ENCODE data around the gene GPR15. TPM values are rescaled to one million over a fixed set of nuclear protein-coding genes. Genes with fewer than 3 reads are reported as not detected.
"Not testable (repeated sequence)": the region's sequence is repeated elsewhere in the genome, so short reads cannot be mapped to it uniquely, and the experiment has no call there.

GPR15 gene
- total RNA-seq, 1 experiment from 2014 or later: not detected

- no peak for DNase-seq (ENCODE audit: low spot score)
- in situ Hi-C loops (cut with HindIII; ENCODE audit: low sequenced_read_pairs): no loop called here
Observed at GRCh38 chr3:98554580-98554979, 22.8 kb downstream of the GPR15 start.

DNA sequence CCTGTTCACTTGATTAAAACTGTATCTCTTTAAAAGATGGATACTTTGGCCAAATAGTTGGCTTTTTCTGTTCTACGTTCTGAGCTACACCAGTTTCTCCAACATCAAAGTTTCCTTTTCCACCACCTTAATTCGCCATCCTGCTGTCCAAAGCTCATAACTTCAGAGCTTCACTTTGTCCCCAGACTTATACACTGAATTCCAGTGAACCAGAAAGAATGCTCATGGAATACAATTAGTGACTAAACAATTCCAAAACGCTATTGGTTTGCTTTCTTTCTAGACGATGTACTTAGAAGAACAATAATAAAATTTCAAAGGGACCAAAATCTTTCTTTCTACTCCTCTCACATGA lies 23.2 kb downstream of the GPR15 start:
- no peak for DNase-seq (ENCODE audit: low spot score)
- in situ Hi-C loops (cut with HindIII; ENCODE audit: low sequenced_read_pairs): no loop called here

DNA sequence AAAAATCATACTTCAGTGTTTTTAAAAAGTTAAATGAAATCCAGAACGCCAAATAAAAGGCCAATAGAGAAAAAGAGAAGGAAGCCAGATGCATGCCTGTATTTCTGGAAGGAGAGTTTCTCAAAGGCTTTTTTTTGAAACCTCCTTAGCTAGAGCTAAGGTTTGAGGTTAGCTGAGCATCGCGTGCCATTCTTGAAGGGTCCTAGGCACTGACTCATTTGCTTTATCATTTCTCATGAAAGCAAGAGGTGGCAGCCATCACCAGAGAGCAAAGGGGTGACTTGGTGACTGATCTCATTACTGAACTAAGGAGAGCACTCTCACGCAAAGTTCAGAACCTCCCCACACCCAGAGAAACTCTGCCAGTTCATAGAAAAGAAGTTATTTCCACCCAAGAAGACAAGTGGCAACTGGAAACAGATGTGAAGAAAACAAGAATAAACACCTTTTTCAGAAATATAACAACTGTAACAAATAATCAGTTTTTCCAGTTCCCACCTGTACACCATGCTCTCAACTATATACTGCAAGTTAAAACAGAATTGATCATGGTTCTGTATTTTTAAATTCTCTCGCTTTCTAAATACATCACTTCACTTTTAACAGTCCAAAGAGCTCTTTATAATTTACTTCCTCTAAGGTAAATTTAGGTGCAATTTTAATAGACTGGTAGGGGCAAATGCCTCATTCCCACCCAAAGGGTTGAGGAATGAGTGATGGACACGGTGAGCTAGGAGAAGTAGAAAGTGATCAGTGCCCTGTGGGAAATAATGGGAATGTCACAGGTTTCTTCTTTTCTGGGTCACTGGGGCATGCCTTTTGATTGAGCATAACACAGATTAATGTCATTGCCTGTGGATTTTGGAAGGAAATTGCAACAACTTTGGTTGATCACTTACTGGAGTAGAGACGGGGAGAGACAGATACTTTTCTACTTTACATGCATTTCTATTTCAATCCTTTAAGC lies 24.7 kb downstream of the GPR15 start:
- no peak for DNase-seq (ENCODE audit: low spot score)
- in situ Hi-C loops (cut with HindIII; ENCODE audit: low sequenced_read_pairs): no loop called here

DNA sequence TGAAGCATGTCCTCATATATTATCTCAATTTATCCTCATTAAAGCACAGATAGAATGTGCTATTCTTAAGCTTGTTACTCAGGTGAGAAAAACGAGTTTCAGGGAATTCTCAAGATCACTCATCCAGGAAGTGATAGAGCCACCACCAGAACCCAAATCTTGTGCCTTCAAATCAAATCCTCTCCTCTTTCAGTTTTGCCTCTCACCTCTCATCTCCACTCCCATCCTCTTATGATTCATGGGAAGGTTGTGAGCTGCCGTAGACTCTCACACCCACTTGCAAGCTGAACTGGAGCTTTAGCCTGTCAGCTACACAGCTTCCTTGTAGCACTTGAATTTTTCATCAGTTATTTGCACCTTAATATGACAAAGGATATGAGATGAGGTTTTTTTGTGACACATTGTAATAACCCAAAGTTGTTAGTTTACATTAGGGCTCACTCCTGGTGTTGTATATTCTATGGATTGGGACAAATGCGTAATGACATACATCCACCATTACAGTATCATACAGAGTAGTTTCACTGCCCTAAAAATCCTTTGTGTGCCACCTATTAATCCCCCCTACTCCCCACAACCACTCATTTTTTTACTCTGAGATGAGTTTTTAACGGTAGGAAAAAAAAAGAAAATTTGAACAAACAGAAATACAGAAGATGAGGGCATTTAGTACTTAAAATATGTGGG lies 25.7 kb downstream of the GPR15 start:
- no peak for DNase-seq (ENCODE audit: low spot score)
- in situ Hi-C loops (cut with HindIII; ENCODE audit: low sequenced_read_pairs): no loop called here

- no peak for DNase-seq (ENCODE audit: low spot score)
- in situ Hi-C loops (cut with HindIII; ENCODE audit: low sequenced_read_pairs): no loop called here
Observed at GRCh38 chr3:98558100-98558827, 26.5 kb downstream of the GPR15 start.

- DNase-seq (ENCODE audit: low spot score); in situ Hi-C loops (cut with HindIII; ENCODE audit: low sequenced_read_pairs): not testable (repeated sequence)
Observed at GRCh38 chr3:98559769-98560168, 28.0 kb downstream of the GPR15 start.

GRCh38 chr3:98560911-98561310 lies 29.1 kb downstream of the GPR15 start:
- in situ Hi-C loops (cut with HindIII; ENCODE audit: low sequenced_read_pairs): no loop called here

GRCh38 chr3:98561727-98562521 lies 30.1 kb downstream of the GPR15 start:
- no peak for DNase-seq (ENCODE audit: low spot score)
- in situ Hi-C loops (cut with HindIII; ENCODE audit: low sequenced_read_pairs): no loop called here

More at GRCh38 chr3:98560911-98561310, 29.1 kb downstream of the GPR15 start:
- DNase-seq (ENCODE audit: low spot score): no peak

- in situ Hi-C loops (cut with HindIII; ENCODE audit: low sequenced_read_pairs): no loop called here
- DNase-seq (ENCODE audit: low spot score): no peak
Observed at GRCh38 chr3:98563661-98564281, 32.0 kb downstream of the GPR15 start.

- in situ Hi-C loops (cut with HindIII; ENCODE audit: low sequenced_read_pairs): no loop called here
Observed at GRCh38 chr3:98564282-98565005, 32.7 kb downstream of the GPR15 start.

DNA sequence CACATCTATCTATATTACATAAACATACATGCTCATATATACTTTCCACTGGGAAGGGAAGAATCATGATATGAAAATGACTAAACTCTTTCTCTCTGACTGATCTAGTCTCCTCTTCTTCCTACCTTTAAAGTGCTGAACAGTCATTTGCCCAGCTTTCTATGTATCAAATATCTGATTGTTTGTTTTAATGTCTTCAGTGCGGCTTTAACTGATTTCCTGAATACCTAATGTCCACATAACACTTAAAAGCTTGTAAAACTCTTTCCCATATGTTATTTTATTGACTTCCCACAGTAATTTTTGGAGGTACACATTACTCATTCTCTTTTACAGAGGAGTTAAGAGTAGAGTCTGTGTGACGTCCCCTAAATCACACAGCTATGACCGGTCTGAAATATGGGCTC lies 33.5 kb downstream of the GPR15 start:
- no peak for DNase-seq (ENCODE audit: low spot score)
- in situ Hi-C loops (cut with HindIII; ENCODE audit: low sequenced_read_pairs): no loop called here

More at GRCh38 chr3:98564282-98565005, 32.7 kb downstream of the GPR15 start:
- DNase-seq (ENCODE audit: low spot score): no peak

GRCh38 chr3:98565843-98566242 lies 34.1 kb downstream of the GPR15 start:
- in situ Hi-C loops (cut with HindIII; ENCODE audit: low sequenced_read_pairs): no loop called here
- no peak for DNase-seq (ENCODE audit: low spot score)

DNA sequence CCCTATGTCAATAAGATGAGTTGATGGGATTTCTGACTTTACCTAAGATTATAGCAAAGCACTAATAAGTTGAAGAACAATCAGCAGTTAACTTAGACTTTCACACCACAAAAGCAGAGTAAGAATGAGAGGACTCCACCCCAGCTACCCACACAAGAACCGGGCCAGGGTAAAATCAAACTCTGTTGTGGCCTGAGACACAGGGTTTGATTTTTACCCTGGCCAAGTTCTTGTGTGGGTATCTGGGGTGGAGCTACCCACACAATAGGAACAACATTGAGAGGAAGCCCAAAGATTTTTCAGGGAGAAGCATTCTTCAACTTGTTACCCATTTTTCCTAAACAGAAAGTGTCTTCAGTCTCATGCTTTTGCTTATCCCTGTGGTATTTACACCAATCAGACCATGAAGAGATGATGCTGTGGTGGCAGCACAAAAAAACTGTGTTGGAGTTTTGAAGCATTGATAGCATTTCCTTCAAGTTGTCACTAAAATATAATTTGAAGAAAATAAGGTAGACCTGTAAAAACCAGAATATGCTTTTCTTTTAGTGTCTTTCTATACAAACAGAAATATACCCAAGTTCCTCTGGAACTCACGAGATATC lies 36.0 kb downstream of the GPR15 start:
- DNase-seq (ENCODE audit: low spot score): no peak
- in situ Hi-C loops (cut with HindIII; ENCODE audit: low sequenced_read_pairs): no loop called here

DNA sequence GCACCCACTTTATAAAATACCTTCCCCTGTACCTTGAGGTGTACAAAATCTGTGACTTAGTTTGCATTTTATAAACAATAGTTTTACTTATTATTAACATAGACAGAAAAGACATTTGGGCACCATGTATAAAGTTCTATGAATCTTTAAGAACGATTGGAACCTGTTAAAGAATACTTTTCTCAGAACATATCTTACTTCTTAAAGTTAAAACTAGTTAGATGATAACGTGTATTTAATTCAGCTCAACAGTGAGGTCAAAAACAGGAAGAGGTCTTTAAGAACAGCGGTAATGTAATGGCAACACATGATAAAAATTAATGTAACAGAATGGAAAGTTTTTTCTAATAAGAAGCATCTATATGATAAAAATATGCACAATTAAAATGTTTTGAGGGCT lies 36.6 kb downstream of the GPR15 start:
- no peak for DNase-seq (ENCODE audit: low spot score)
- in situ Hi-C loops (cut with HindIII; ENCODE audit: low sequenced_read_pairs): no loop called here

- DNase-seq (ENCODE audit: low spot score): no peak
- in situ Hi-C loops (cut with HindIII; ENCODE audit: low sequenced_read_pairs): no loop called here
Observed at GRCh38 chr3:98573181-98573728, 41.5 kb downstream of the GPR15 start.

DNA sequence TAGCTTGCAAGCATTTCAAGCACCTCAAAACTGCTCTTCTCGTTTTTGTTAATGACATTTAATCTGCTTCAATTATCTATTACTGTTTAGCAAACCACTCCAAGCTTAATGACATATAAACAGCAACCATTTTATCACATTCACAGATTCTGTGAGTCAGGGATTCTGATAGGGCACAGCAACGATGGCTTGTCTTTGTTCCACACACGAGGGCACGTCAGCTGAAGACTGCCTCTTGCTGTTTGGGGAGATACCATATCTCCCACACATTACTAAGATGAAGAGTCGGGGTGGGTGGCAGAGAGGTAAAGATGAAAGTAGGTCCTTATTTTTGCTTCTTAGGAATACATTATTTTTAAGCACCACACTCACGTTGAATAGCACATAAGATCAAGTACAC lies 42.4 kb downstream of the GPR15 start:
- DNase-seq (ENCODE audit: low spot score): no peak
- in situ Hi-C loops (cut with HindIII; ENCODE audit: low sequenced_read_pairs): no loop called here

DNA sequence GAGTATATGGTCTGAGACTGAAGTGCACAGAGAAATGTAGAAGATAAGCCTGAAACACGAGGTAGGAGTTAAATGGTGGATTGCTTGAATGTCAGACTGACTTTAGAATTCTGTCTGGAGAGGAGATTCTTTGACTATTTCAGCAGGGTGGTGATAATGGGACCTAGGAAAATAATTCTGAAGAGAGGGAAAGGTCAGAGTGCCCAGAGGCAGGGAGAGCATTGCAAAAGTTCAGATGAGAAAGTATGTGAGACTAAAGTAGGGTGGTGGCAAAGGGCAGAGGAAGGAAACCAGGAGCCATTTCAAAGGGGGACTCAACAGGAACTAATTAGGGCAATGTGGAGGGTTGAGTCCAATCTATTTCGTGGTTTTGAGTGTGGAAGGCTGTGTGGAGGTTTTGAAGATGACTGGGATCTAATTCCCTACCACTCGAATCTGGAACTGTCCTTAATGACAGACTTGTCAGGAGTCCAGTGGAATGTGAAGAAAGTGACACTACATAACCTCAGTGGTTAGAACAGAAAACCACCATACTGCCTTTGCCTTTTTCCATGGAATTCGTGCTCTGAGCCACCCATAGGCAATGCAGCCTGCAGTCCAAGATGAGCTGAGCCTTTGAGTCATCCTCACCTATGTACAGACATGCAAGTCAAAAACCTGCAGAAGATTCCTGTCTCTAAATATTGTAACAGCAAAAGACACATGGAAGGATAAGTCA lies 45.6 kb downstream of the GPR15 start:
- DNase-seq (ENCODE audit: low spot score): no peak
- in situ Hi-C loops (cut with HindIII; ENCODE audit: low sequenced_read_pairs): no loop called here

Measured in G401 (cell line).